Esophagus muscularis mucosa (tissue), 3 donors: ENCODE measurements around the gene PLCB3.

ENCODE experiments used
- CTCF ChIP-seq, 3 experiments: fragments of 200-600 bp in 2 of 3; fragments of 450-650 bp in 1 of 3; sonication (generic) in 2 of 3; IDR thresholded peaks; one replicate each; pipeline ENCODE4 v1.5.1; 2017 to 2019; ENCODE audit warnings: antibody characterized with exemption in 3 of 3, mild to moderate bottlenecking in 2 of 3, moderate library complexity in 1 of 3
- POLR2AphosphoS5 ChIP-seq, 2 donors: sonication (generic); formaldehyde crosslinking; IDR thresholded peaks; one replicate each; pipeline ENCODE4 v1.6.1; 2017; ENCODE audit warnings: antibody characterized with exemption in 2 of 2

GRCh38 chr11:64297699-64298358 is 46.5 kb downstream of the PLCB3 start:
- TF ChIP-seq POLR2AphosphoS5 (IDR thresholded peaks at IDR 0.05) (no peak), CTCF (IDR thresholded peaks at IDR 0.05) (no peak)
